Measurements from ENCODE around the gene RASA1. TPM values are rescaled to one million over a fixed set of nuclear protein-coding genes. Genes with fewer than 3 reads are reported as not detected.
A peak's percentile ranks its signal among the peaks of the same experiment; 100 is the strongest.
"Not testable (repeated sequence)": the region's sequence is repeated elsewhere in the genome, so short reads cannot be mapped to it uniquely, and the experiment has no call there.

The RASA1 gene
- total RNA-seq, 3 donors from 2014 or later, result 17.7 to 19.6 (median 19.1) TPM

DNA sequence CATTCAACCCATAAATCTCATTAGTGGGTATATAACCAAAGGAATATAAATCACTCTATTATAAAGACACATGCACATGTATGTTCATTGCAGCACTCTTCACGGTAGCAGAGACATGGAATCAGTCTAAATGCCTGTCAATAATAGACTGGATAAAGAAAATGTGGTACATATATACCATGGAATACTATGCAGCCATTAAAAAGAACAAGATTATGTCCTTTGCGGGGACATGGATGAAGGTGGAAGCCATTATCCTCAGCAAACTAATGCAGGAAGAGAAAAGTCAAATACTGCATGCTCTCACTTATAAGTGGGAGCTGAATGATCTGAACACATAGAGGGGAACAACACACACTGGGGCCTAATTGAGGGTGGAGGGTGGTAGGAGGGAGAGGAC is 38.4 kb downstream of the RASA1 start:
- not testable (repeated sequence) for H3K27me3 Mint-ChIP-seq (ENCODE audit: low read depth); ATAC-seq; H3K4me3 Mint-ChIP-seq; DNase-seq; H3K9me3 Mint-ChIP-seq
- Mint-ChIP-seq H3K36me3 (ENCODE audit: insufficient read depth) (peaks cover 37% of the 10 kb centered on the region), H3K4me1 (ENCODE audit: low read depth) (peaks cover 62% of the 10 kb centered on the region)

DNA sequence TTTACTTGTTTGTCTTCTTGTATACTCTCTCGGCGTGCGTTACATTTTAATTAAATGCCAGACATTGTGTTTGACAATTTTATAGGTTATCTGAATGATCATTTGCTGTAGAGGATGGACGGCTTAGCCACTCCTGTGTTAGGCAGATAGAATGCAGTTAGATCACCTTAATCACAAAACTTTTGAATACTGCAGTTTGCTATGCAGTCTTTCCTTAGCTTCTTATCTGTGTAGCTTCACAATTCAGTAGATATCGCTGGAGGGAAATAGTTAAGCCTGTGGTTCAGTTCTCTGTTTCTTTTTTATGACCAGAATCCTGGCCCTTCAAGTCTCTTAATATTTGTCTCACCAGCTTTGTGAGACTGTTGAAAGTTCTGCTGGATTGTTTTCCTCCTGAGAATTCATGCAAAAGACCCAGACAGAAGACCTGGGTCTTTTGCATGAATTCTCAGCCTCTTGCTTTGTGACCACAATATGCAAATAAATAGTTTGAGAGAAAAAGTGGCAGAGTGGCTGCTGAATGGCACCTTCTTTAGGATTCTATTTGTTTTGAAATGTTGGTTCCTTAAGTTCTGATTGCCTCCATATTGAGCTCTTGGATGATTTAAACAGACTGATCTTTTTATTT is 40.2 kb downstream of the RASA1 start:
- DNase-seq (no peak), ATAC-seq (no peak)
- Mint-ChIP-seq H3K4me1 (ENCODE audit: low read depth) (peaks cover 58% of the 10 kb centered on the region), H3K9me3 (peaks cover 6% of the 10 kb centered on the region), H3K27me3 (ENCODE audit: low read depth) (no peaks in the 10 kb centered on the region), H3K4me3 (no peak overlapping the region), H3K36me3 (ENCODE audit: insufficient read depth) (peaks cover 38% of the 10 kb centered on the region)

DNA sequence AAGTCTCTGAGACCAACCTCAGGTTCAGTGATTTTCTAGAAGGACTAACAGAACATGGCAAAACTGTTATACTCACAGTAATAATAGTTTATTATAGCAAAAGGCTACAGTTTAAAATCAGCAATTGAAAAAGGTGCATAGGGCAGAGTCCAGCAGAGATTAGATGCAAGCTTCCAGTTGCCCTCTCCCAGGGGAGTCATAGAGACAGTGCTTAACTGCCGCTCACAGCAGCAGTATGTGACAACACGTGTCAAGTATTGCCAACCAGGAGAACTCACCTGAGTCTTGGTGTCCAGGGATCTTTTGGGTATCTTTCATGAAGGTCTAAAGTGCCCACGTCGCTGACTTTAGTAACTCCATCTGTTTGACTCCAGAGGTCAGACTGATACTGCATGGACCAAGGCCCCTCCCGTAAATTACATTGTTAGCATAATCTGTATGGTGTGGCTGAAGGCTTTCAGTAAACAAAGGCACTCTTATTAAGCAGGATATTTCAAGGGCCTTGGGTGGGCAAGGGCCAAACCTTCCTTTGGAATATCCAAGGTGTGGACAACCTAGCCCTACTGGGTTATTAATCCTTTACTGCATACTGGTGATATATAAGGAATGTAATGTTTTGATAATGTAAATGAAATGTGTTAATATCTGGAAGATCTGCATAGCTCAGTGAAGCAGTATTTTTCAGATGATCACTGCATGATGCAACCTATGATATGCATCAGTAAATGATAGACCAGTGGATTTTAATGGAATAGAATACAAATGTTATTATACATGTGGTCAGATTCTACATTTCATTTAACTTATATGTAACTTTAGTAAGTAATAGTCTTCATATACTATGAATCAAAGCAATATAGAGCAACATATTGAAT is 44.0 kb downstream of the RASA1 start:
- DNase-seq (no peak), ATAC-seq (no peak)
- no peak overlapping the region for H3K4me3 Mint-ChIP-seq
- no peaks in the 10 kb centered on the region for H3K27me3 Mint-ChIP-seq (ENCODE audit: low read depth)
- H3K4me1 Mint-ChIP-seq (ENCODE audit: low read depth), result peaks cover 65% of the 10 kb centered on the region
- peaks cover 21% of the 10 kb centered on the region for H3K36me3 Mint-ChIP-seq (ENCODE audit: insufficient read depth)
- H3K9me3 Mint-ChIP-seq, result no peaks in the 10 kb centered on the region

DNA sequence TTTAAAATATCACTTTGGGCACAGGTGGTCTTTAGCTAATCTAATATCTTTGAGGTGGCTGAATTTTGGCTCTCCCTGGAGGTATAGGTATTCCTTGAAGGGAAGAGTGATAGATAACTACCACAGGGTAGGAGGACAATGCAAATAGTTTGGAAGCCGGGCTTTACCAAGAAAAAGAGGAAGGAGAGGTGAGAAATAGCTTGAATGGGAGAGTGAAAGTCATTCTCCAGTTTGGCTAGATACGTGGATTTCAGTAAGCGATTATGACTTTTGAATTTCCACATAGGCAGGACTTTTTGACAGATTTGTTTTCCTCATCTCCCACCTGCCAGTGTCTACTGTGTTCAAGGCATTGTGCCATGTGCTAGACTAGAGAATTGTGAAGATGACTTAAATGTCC is 45.5 kb downstream of the RASA1 start:
- Mint-ChIP-seq H3K36me3 (ENCODE audit: insufficient read depth) (peaks cover 22% of the 10 kb centered on the region), H3K9me3 (peaks cover 3% of the 10 kb centered on the region), H3K4me3 (no peak overlapping the region), H3K4me1 (ENCODE audit: low read depth) (peaks cover 55% of the 10 kb centered on the region), H3K27me3 (ENCODE audit: low read depth) (no peaks in the 10 kb centered on the region)
- ATAC-seq, result no peak
- no peak for DNase-seq

DNA sequence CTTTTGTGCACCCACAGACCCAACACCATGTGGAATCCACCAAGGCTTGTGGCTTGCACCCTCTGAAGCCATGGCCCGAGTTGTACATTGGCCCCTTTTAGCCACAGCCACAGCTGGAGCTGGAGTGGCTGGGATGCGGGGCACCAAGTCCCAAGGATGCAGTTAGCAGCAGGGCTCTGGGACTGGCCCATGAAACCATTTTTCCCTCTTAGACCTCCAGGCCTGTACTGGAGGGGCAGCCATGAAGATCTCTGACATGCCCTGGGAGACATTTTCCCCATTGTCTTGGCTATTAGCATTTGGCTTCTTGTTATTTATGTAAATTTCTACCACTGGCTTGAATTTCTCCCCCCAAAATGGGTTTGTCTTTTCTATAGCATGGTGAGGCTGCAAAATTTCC is 51.8 kb downstream of the RASA1 start:
- DNase-seq, result no peak
- Mint-ChIP-seq H3K4me3 (no peak overlapping the region), H3K4me1 (ENCODE audit: low read depth) (peaks cover 42% of the 10 kb centered on the region), H3K27me3 (ENCODE audit: low read depth) (no peaks in the 10 kb centered on the region), H3K9me3 (peaks cover 14% of the 10 kb centered on the region), H3K36me3 (ENCODE audit: insufficient read depth) (peaks cover 19% of the 10 kb centered on the region)
- ATAC-seq, result no peak

DNA sequence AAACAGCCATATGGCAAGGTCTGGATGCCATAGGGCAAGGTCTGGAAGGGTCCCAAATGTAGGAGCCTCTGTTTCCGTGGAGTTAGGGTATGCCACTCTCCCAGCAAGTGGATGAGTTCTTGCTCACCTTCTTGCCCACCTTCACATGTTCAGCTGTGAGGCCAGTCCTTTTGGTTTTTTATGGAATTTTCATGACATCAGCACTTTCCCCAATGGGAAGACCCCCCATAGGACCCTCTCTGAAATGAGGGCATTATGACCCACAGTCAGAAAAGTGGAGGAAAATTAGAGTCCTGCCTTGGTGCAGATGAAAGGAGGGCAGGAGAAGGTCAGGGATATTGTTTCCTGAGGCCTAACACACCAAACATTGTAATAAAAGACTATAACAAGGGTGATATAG is 53.9 kb downstream of the RASA1 start:
- no peak for DNase-seq
- Mint-ChIP-seq H3K4me3 (no peak overlapping the region), H3K36me3 (ENCODE audit: insufficient read depth) (peaks cover 17% of the 10 kb centered on the region), H3K27me3 (ENCODE audit: low read depth) (no peaks in the 10 kb centered on the region), H3K9me3 (peaks cover 14% of the 10 kb centered on the region), H3K4me1 (ENCODE audit: low read depth) (peaks cover 50% of the 10 kb centered on the region)
- no peak for ATAC-seq

DNA sequence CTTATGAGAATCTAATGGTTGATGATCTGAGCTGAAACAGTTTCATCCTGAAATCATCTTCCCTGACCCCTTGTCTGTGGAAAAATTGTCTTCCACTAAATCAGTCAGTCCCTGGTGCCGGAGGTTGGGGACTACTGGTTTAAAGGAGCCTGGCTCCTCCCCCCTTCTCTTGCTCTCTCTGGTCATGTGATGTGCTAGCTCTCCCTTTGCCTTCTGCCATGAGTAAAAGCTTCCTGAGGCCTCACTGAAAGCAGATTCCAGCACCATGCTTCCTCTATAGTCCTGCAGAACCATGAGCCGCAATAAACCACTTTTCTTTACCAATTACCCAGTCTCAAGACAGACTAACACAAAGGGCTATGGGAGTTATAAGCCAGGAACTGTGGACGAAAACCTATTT is 54.7 kb downstream of the RASA1 start:
- H3K4me3 Mint-ChIP-seq, result no peak overlapping the region
- peaks cover 14% of the 10 kb centered on the region for H3K9me3 Mint-ChIP-seq
- H3K4me1 Mint-ChIP-seq (ENCODE audit: low read depth), result peaks cover 51% of the 10 kb centered on the region
- ATAC-seq (no peak), DNase-seq (no peak)
- H3K27me3 Mint-ChIP-seq (ENCODE audit: low read depth), result no peaks in the 10 kb centered on the region
- H3K36me3 Mint-ChIP-seq (ENCODE audit: insufficient read depth), result peaks cover 15% of the 10 kb centered on the region

DNA sequence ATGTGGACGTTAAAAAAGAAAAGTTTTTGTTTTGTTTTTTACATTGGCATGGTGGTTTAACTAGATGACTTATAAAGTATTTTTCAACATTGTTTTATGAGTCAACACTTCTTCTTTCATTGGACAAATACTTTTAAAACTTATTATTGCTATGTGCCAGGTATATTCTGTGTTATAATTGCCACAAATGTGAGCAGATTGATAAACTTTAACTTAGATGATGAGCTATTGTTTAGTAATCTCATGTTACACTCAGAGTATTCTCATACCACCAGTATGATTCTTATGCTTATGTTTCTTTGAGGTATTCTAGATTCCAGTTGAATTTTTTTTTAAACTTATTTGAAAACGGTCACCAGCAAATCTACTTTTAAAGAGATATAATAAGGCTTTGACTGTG is 60.3 kb downstream of the RASA1 start:
- ATAC-seq (no peak), DNase-seq (no peak)
- no peaks in the 10 kb centered on the region for H3K9me3 Mint-ChIP-seq
- no peaks in the 10 kb centered on the region for H3K27me3 Mint-ChIP-seq (ENCODE audit: low read depth)
- H3K4me3 Mint-ChIP-seq, result no peak overlapping the region
- H3K4me1 Mint-ChIP-seq (ENCODE audit: low read depth), result peaks cover 53% of the 10 kb centered on the region
- H3K36me3 Mint-ChIP-seq (ENCODE audit: insufficient read depth), result peaks cover 2% of the 10 kb centered on the region

DNA sequence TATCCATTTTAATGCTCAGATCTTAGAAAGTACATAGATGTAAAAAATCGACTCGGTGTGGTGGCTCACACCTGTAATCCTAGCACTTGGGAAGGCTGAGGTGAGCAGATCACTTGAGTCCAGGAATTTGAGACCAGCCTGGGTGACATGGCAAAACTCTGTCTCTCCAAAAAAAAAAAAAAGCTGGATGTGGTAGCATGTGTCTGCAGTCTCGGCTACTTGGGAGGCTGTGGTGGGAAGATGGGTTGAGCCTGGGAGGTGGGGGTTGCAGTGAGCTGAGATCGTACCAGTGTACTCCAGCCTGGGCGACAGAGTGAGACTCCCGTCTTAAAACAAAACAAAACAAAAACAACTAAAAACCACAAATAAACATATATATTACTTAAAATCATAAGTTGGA is 61.4 kb downstream of the RASA1 start:
- Mint-ChIP-seq H3K4me3 (no peak overlapping the region), H3K36me3 (ENCODE audit: insufficient read depth) (peaks cover 9% of the 10 kb centered on the region), H3K9me3 (no peaks in the 10 kb centered on the region), H3K27me3 (ENCODE audit: low read depth) (no peaks in the 10 kb centered on the region), H3K4me1 (ENCODE audit: low read depth) (peaks cover 43% of the 10 kb centered on the region)
- ATAC-seq, result no peak
- DNase-seq, result no peak

DNA sequence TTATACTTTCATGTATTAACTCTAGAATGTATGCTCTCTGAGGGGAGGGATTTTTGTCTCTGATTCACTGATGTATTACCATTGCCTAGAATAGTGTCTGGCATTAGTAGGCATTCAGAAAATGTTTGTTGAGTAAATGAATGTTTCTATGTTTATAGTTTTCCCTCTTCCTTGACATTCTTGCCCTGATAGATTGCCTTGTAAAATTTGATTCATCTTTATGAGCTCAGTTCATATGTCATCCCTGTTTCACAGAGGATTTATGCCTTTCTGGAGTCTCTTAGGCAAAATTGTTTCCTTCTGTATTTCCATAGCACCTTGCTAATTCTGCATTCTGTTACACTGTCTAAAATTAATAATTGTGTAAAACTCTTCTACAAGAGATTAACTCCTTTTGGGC is 72.3 kb downstream of the RASA1 start:
- Mint-ChIP-seq H3K27me3 (ENCODE audit: low read depth) (no peaks in the 10 kb centered on the region), H3K9me3 (peaks cover 11% of the 10 kb centered on the region), H3K4me1 (ENCODE audit: low read depth) (peaks cover 26% of the 10 kb centered on the region), H3K36me3 (ENCODE audit: insufficient read depth) (peaks cover 33% of the 10 kb centered on the region), H3K4me3 (no peak overlapping the region)
- ATAC-seq (no peak), DNase-seq (no peak)

DNA sequence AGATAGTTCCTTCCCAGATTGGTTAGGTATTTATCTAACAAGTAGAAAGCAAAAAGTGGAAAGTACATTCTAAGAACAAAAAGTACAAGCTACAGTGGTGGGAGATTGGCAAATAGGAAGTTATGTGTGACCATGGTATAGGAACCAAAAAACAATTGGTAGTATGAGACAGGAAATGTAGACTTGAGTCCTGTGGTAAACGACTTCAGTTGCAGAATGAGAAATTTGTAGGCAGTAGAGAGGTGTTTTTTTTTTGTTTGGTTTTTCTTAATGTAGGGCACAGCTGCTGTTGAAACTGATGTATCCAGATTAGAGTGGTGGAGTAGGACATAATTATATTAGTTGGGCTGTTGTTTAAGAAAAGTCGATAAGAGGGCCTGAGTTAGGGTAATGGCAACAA is 73.0 kb downstream of the RASA1 start:
- Mint-ChIP-seq H3K9me3 (peaks cover 11% of the 10 kb centered on the region), H3K4me3 (peak overlapping the region; percentile 63), H3K36me3 (ENCODE audit: insufficient read depth) (peaks cover 34% of the 10 kb centered on the region), H3K27me3 (ENCODE audit: low read depth) (no peaks in the 10 kb centered on the region), H3K4me1 (ENCODE audit: low read depth) (peaks cover 28% of the 10 kb centered on the region)
- DNase-seq (no peak), ATAC-seq (peak; percentile 87 to 96)

DNA sequence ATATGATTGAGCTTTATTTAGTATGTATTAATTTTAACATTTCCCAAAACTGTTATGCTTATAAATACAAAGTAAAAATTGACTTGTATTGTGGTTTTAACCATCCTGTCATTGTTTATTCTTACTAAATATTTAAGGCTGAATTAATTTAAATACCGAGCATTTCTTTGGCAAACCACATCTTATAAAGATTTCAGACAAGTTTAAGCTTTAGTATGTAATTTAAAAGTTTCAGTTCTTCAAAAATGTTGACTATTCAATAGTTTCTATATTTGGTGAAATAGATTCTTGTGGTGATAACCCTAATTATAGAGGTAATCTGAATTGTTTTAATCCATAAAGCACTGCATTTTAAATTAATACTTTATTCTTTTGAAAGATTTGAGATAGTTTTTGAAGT is 79.6 kb downstream of the RASA1 start:
- no peak for DNase-seq
- H3K4me1 Mint-ChIP-seq (ENCODE audit: low read depth), result peaks cover 12% of the 10 kb centered on the region
- H3K27me3 Mint-ChIP-seq (ENCODE audit: low read depth), result no peaks in the 10 kb centered on the region
- no peak for ATAC-seq
- no peak overlapping the region for H3K4me3 Mint-ChIP-seq
- peaks cover 28% of the 10 kb centered on the region for H3K36me3 Mint-ChIP-seq (ENCODE audit: insufficient read depth)
- H3K9me3 Mint-ChIP-seq, result peaks cover 7% of the 10 kb centered on the region

DNA sequence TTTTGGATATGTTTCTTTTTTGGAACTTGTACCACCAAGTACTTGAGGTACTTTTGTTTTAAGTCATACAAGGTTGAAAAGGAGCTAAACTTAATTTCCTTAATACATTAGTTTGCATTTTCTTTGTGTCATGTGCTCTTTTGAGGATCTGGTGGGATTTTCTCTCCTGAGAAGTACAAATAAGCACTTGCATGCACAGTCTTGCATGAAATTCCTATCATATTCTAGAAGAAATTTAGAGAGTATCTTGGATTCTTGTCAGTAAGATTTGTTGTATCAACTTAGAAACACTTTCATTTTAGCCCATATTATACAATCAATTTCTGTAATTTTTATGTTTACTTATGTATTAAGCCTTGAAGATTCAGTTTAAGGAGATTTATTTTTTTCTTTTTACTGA is 80.2 kb downstream of the RASA1 start:
- DNase-seq (no peak), ATAC-seq (no peak)
- peaks cover 7% of the 10 kb centered on the region for H3K9me3 Mint-ChIP-seq
- H3K27me3 Mint-ChIP-seq (ENCODE audit: low read depth), result no peaks in the 10 kb centered on the region
- H3K4me1 Mint-ChIP-seq (ENCODE audit: low read depth), result peaks cover 12% of the 10 kb centered on the region
- H3K36me3 Mint-ChIP-seq (ENCODE audit: insufficient read depth), result peaks cover 28% of the 10 kb centered on the region
- H3K4me3 Mint-ChIP-seq, result no peak overlapping the region

DNA sequence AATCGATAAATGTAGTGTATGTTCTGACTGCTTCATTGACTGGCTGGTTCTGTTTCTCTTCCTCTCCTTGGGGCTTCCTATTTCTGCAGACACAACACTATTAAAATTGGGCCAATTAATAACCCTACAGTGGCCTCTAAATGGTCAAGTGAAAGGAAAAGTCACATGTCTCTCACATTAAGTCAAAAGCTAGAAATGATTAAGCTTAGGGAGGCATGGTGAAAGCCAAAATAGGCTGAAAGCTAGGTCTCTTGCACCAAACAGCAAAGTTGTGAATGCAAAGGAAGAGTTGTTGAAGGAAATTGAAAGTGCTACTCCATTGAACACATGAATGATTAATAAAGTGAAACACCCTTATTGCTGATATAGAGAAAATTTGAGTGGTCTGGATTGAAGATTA is 86.8 kb downstream of the RASA1 start:
- Mint-ChIP-seq H3K27me3 (ENCODE audit: low read depth) (no peaks in the 10 kb centered on the region), H3K4me1 (ENCODE audit: low read depth) (peaks cover 7% of the 10 kb centered on the region), H3K36me3 (ENCODE audit: insufficient read depth) (peaks cover 30% of the 10 kb centered on the region), H3K4me3 (no peak overlapping the region), H3K9me3 (no peaks in the 10 kb centered on the region)
- ATAC-seq (no peak), DNase-seq (no peak)

DNA sequence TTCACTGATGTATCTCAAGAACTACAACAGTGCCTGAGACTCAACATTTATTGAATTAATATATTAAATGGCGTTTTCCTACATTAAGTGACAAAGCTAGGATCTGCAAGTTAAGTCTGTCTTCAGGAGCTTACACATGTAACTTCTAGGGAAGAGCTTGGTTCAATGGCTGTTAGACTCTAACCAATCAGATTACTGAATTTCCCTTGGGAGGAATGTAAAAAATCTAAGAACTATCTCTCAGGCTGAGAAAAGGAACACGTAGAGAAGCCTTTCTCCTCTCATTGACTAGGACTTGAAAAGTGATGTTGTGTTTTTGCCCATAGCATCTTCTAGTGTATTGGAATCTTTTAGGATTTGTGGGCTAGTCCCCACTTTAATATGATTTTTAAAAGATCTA is 91.4 kb downstream of the RASA1 start:
- no peak for ATAC-seq
- Mint-ChIP-seq H3K9me3 (no peaks in the 10 kb centered on the region), H3K4me1 (ENCODE audit: low read depth) (peaks cover 14% of the 10 kb centered on the region), H3K36me3 (ENCODE audit: insufficient read depth) (peaks cover 20% of the 10 kb centered on the region), H3K4me3 (no peak overlapping the region), H3K27me3 (ENCODE audit: low read depth) (no peaks in the 10 kb centered on the region)
- DNase-seq, result no peak
